ENCODE results near the gene FKRP.

The FKRP gene

GRCh38 chr19:46719629-46720502, 26.0 kb upstream of the FKRP start:
- DNase-seq: no peak

GRCh38 chr19:46720503-46721239, 25.2 kb upstream of the FKRP start:
- no peak for DNase-seq

- no peak for DNase-seq
These were observed 24.4 kb upstream of the FKRP start for GRCh38 chr19:46721269-46722003.

- no peak for DNase-seq
These were observed 23.9 kb upstream of the FKRP start for GRCh38 chr19:46722004-46722380.

- DNase-seq: no peak
These were observed 23.3 kb upstream of the FKRP start for GRCh38 chr19:46722421-46723022.

- DNase-seq: no peak
These were observed 22.8 kb upstream of the FKRP start for GRCh38 chr19:46723023-46723461.

GRCh38 chr19:46723471-46723870, 22.4 kb upstream of the FKRP start:
- DNase-seq: no peak

GRCh38 chr19:46724468-46724867, 21.4 kb upstream of the FKRP start:
- DNase-seq: no peak

GRCh38 chr19:46725036-46725820, 20.6 kb upstream of the FKRP start:
- DNase-seq: no peak

GRCh38 chr19:46725859-46726393, 19.9 kb upstream of the FKRP start:
- DNase-seq: no peak

- no peak for DNase-seq
These were observed 19.3 kb upstream of the FKRP start for GRCh38 chr19:46726551-46726950.

- DNase-seq: no peak
These were observed 18.8 kb upstream of the FKRP start for GRCh38 chr19:46726971-46727501.

GRCh38 chr19:46727757-46728156, 18.1 kb upstream of the FKRP start:
- DNase-seq: no peak

- no peak for DNase-seq
These were observed 17.6 kb upstream of the FKRP start for GRCh38 chr19:46728208-46728607.

GRCh38 chr19:46728693-46729339, 17.0 kb upstream of the FKRP start:
- no peak for DNase-seq

GRCh38 chr19:46729696-46730095, 16.2 kb upstream of the FKRP start:
- DNase-seq: no peak

- DNase-seq: no peak
These were observed 15.7 kb upstream of the FKRP start for GRCh38 chr19:46730187-46730586.

- DNase-seq: no peak
These were observed 15.3 kb upstream of the FKRP start for GRCh38 chr19:46730595-46730994.

GRCh38 chr19:46731007-46731501, 14.8 kb upstream of the FKRP start:
- no peak for DNase-seq

GRCh38 chr19:46731584-46731983, 14.3 kb upstream of the FKRP start:
- DNase-seq: no peak

Data from NCI-H510A (cell line).